ENCODE results near the gene ANHX.
"Not testable (repeated sequence)": the region's sequence is repeated elsewhere in the genome, so short reads cannot be mapped to it uniquely, and the experiment has no call there.

The ANHX gene

DNA sequence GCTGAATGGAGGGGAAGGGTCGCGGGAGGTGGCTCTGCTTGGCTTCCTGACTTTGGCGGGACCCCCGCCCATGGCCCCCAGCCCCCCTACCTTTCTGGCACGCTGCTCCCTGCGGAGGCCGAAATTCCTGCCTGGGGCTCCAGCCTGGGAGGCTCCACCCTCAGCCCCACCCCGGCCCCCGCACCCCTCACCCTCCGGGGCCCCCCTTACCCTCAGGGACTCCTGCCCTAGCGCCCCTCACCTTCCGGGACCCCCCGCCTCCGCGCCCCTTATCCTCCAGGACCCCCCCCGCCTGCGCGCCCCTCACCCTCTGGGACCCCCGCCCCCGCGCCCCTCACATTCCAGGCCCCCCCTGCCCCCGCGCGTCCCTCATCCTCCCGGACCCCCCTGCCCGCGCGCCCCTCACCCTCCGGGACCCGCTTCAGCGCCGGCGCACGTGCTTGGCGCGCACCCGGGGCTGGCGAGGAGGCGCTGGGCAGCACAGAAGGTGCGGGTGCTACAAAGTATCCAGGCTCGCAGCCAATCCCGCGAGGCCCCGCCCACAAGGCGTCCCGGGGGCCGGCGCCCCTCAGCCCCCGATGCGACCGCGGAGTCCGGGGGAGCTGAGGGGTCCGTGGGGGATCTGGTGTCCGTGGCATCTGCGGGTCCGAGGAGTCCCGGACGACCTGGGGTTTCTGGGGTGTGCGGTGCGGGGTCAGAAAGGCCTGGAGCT is at the start of gene ANHX:
Gene ANHX (minus strand): TSS at position 477 of the 712 bp plus-strand sequence. CDS start 1,521 bp downstream, outside the sequence.
- DNase-seq (ENCODE audit: low read depth in 3 of 3) = no peak

DNA sequence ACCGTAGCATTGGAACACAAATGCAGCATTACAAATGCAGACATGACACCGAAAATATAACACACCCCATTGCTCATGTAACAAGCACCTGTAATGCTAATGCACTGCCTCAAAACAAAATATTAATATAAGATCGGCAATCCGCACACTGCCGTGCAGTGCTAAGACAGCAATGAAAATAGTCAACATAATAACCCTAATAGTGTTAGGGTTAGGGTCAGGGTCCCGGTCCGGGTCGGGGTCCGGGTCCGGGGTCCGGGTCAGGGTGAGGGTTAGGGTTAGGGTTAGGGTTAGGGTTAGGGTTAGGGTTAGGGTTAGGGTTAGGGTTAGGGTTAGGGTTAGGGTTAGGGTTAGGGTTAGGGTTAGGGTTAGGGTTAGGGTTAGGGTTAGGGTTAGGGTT is 29.0 kb upstream of the ANHX start:
- not testable (repeated sequence) for DNase-seq (ENCODE audit: low read depth in 3 of 3)

DNA sequence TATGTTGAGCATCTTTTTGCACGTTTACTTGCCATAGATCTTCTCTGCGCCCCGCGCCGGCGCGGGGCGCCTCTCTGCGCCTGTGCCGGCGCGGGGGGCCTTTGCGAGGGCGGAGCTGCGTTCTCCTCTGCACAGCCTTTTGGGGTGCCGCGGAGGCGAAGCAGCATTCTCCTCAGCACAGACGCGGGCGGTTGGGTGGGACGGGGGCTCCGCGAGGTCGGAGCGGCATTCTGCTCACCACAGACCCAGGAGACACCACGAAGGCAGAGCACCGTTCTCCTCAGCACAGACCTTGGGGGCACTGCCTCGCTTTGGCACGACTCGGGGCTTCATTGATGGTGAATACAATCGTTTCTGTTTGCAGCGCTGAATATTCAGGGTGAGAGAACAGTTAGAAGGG is 28.5 kb upstream of the ANHX start:
- DNase-seq (ENCODE audit: low read depth in 3 of 3) = no peak

DNA sequence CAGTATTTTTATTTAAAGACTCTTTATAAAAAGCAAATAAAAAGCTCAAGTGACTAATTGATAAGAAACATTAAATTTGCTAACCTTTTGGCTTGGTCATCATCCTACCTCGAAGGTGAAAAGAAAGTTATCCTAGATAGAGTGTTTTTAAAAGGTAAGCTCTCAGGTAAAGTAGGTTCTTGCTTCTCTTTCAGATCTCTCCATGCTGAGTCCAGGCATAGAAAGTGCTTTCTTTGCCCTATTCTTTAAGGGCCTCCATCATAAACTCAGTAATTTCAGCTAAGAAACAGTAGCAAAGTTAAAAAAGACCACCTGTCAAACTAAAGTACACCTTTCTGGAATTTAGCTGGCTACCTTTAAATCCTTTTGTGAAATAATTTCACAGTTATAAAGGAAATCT is 20.6 kb upstream of the ANHX start:
- no peak for DNase-seq (ENCODE audit: low read depth in 3 of 3)

DNA sequence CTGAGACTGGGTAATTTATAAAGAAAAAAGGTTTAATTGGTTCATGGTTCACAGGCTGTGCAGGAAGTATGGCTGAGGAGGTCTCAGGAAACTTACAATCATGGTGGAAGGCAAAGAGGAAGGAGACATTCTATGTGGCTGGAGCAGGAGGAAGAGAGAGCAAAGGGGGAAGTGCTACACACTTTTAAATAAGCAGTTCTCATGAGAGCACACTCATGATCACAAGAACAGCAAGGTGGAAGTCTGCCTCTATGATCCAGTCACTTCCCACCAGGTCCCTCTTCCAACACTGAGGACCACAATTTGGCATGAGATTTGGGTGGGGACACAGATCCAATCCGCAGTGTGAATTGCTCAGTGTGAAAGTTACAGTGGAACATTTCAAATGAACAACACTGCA is 20.2 kb upstream of the ANHX start:
- DNase-seq (ENCODE audit: low read depth in 3 of 3) = not testable (repeated sequence)

DNA sequence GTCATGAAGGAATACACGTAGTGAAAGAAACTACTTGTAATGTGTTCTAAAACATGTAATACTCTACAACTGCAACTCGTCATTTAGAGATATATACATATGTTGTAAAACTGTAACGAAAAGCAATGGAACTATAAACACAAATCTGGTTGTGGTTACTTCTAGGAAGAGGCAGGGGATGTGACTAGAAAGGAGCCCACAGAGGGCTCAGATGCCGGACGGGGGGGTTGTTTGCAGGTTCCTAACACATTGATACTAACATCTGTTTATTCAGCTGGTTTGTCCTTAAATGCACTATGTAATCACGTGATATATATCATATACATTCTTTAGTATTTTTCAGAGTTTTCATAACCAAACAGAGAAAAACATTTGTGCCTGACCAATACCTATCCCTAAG is 16.1 kb upstream of the ANHX start:
- DNase-seq (ENCODE audit: low read depth in 3 of 3) = no peak

DNA sequence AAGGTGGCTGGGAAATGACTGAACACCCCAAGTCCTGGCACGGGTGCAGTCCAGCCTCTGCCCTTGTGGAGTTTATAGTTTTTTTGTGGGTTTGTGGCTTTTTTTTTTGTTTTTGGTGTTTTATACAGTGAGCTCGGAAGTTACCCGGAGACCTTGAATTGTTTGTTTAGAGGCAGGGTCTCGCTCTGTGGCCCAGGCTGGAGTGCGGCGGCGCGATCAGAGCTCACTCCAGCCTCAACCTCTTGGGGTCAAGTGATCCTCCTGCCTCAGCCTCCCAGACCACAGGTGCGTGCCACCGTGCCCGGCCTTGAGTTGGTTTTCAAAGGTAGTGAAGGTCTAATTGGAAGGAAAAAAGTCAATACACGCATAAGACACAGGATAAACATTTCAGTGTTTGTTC is 879 bp upstream of the ANHX start:
- DNase-seq (ENCODE audit: low read depth in 3 of 3) = no peak

DNA sequence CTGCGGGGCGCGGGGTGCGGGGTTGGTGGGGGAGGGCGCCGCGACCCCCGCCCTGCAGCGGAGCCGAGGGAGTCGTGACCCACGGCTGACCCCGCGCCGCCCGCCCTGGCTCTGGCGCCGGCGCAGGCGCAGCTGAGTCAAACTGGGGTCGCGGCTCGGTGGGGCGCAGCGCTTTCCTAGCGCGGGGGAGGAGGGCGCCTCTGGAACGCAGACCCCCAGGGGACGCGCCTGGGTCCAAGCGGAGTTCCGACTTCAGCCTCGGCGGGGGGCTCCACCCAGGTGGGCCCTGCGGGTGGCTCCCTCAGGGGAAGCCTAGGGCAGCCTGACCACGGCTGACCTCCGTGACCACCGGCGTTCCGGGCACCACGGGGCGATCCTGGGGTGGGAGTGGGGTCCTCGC is 467 bp upstream of the ANHX start:
- DNase-seq (ENCODE audit: low read depth in 3 of 3) = no peak

DNA sequence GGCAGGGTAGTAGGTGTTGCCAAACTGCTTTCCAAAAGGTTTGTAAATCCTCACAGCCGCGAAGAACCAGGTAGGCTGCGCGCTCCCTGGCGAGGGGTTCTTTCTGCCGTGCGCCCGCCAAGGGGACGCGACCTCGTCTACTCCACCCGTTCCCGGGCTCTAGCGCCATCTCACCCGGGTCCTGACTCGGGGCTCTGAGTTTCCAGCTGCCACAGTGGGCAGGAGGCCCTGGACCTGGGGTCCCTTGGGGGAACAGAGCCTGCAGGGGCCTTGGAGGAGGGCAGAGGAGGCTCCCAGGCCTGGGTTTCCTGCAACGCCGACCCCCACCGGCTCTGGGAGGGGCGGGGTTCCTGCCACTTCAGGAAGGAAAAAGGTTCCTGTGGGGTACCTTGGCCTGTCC is 706 bp downstream of the ANHX start:
- no peak for DNase-seq (ENCODE audit: low read depth in 3 of 3)

DNA sequence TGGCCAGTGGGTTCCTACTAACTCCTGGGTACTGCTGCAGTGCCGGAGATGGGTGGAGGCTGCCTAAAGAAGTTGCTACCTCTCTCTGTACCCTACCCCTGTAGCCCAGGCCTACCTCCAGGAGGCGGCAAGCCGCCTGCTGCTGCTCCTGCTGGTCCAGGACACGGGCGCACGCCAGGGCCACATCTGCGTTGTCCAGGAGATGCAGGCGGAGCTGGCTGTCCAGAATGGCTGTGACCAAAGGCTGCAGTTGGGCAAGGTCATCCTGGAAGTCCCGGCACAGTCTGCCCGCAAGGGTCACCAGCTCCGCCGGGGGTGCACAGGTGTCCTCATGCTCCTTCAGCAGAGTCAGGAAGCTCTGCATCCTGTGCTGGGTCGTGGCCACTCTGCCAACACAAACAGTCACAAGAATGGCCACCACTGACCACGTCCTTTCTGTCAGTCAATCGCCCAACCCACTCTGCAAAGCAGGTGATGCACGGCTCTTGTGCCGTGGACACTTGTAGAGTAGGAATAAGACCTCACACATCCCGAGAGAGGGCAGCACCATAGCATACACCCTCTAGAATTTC is 1.6 kb downstream of the ANHX start:
- no peak for DNase-seq (ENCODE audit: low read depth in 3 of 3)

DNA sequence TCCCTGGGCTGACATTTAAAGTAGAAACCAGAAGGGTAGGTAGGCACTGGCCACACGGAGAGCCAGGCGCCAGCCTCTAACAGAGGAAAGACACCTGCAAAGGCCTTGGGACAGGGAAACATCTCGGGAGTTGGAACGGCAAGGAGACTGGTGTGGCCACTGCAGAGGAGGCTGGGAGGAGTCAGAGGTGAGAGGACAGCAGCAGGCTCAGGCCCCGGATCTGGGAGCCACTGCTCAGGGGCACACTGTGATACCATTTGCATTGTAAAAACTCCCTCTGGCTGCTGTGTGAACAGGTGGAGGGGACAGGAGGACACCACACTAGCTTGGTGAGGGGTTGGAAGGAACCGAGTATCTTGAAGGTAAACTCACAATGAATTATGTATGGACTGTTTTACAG is 2.7 kb downstream of the ANHX start:
- DNase-seq (ENCODE audit: low read depth in 3 of 3) = no peak

DNA sequence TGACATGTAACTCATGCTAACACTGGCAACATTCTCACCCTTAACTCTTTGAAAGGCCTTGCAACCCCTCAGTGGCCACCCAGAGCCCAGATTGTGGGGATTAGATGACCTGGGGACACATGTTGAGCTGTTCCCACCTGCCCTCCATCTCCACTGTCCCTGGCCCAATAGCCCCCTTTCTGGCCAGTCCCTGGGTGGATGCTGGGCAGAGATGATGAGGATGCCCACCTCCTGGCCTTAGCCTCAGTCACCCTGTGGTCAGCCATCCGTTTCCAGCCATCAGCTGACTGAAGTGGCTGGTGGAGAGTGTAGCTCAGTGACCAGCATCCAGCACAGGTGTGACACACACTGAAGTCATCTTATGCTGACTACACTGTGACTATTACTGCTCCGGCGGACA is 4.7 kb downstream of the ANHX start:
- no peak for DNase-seq (ENCODE audit: low read depth in 3 of 3)

DNA sequence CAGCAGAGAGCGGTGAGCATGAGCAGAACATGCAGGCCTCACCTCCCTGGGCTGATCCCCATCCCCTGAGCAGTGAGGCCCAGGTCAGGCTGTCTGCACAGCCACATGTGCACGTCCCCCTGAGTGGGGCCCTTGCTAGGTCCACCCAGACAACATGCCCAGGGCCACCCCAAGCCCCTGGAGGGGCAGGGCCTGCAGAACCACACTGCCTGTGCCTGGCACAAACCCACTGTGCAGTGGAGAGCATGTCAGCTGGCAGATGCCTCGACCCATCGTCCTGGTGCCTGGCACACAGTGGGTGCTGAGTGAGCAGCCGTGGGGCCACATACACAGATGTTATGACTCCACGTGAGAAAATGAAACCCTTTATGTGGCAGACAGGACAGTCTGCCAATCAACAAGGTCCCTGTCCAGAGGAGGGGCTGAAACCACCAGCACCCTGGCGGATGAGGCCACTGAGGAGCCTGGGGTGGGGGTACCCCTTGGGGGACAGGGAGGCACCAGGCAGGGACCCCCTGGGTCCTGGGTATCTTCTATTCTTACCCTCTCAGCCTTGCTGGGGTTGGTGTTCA is 8.3 kb downstream of the ANHX start:
- no peak for DNase-seq (ENCODE audit: low read depth in 3 of 3)

DNA sequence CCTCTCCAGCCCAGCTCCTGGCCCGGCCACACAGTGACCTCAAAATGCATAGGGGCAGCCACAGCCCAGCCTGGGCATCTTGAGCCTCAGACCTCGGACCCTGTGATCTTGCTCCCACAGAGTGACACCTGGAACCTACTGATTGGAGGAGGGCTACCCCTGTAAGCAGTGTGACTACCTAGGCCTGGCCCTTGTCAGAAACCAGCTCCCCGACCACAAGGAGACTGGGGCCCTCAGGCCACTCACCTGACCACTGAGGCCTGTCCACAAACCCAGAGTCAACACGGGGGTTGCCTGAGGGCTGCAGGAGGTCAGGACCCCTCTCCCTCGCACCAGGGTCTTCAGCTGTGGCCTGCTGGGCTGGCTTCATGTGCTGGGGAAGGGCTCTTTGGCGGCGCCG is 9.0 kb downstream of the ANHX start:
- DNase-seq (ENCODE audit: low read depth in 3 of 3) = no peak

DNA sequence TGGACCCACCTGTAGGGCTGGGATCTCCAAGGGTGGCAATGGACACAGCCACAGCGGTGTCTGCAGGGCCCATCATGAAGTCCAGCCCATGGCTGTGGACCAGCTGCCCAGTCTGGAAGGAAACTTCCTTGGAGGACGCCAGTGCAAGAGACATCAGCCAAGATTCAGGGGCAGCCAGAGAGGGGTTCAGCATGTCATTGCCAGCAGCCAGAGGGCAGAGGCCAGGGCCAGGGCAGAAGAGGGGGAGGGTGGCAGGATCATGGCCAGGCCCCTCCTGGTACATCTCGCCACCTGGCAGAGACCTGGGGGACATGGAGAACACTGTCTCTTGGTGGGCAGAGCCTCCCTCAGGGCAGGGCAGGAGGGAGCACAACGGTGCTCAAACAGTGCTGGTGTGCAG is 10.2 kb downstream of the ANHX start:
- no peak for DNase-seq (ENCODE audit: low read depth in 3 of 3)

DNA sequence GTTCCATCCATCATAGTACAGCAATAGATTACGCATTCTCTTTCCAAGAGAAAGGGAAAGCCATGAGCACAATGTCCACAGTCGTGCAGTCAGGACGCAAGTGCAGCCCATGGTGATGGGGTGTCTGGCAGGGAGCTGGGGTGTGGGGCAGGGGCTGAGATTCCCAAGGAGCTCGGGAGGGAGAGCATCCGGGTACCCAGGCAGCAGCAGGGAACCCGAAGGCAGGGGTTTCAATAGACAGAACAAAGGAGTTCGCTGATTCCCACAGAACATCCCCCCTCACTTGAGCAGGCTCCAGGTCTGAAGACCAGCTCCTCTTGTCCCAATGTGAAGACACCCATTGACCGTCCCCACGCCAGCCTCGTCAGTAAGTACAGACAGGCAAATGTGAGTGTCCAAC is 13.5 kb downstream of the ANHX start:
- no peak for DNase-seq (ENCODE audit: low read depth in 3 of 3)

DNA sequence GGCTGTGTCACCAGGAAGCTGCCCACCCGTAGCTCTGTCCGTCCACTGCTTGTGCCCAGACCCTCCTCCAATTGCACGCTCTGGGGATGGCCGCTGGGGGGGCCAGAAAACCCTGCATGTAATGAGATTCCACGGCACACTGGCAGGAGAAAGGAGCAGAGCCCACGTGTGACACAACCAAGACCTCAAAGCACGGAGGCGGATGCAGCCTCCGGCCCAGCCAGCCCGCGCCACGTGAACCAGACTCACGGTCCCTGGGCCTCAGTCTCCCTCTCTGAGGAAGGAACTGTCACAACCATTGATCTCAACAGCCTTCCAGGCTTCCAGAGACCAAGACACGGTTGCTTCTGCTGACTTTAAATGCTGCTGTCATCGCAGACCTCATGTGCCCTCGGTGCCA is 14.4 kb downstream of the ANHX start:
- no peak for DNase-seq (ENCODE audit: low read depth in 3 of 3)

DNA sequence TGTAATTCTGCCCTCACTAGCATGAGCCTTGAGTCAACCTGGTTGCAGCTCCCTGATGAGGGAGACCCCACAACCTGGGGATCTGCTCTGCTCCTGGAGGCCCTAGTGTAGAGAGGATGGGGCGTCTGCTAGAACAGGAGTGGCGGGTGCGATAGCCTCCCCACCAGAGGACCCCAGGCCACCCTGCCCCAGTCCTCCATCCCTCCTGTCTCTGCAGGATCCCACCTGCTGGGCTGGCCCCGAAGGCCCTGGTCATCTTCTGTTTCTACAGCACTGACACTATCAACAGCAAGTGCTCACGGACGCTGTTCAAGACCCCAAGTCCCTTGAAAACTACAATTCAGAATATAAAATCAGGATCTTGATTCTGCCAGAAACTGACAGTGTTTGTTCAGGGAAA is 15.2 kb downstream of the ANHX start:
- no peak for DNase-seq (ENCODE audit: low read depth in 3 of 3)

DNA sequence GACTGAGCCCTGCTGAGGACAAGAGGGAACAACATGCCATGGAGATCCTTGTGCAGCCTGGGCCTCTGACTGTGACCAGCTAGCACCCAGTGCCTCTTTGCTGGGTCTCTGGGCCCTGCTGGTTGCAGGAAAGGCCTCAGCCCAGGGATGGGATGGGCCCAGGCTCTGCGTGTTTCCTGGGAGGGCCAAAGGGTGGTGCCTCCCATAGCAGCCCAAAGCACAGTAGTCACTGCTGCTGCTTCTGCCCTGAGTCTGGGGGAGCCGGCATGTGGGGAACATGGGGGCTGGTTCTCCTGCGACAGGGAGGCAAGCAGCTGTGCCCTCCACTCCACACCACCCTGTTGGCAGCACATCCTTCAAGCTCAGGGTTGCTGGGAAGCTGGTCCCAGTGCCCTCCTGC is 18.5 kb downstream of the ANHX start:
- no peak for DNase-seq (ENCODE audit: low read depth in 3 of 3)

DNA sequence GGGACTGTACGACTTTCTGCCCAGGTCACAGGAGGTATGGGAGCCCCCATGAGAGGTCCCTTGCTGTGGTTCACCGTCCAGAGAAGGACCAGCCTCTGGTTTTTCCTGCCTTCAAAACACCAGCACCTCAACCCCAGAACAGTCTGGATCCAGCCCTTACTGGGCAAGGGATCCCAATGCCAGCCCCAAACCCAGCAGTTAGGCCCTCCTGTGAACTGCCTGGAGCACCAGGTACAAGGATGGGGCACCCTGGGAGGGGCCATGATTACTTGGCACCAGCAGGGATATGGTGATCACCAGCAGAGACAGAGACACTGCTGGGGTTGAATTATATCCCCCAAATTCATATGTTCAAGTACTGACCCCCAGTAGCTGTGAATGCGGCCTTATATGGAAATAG is 20.0 kb downstream of the ANHX start:
- DNase-seq (ENCODE audit: low read depth in 3 of 3) = no peak

DNA sequence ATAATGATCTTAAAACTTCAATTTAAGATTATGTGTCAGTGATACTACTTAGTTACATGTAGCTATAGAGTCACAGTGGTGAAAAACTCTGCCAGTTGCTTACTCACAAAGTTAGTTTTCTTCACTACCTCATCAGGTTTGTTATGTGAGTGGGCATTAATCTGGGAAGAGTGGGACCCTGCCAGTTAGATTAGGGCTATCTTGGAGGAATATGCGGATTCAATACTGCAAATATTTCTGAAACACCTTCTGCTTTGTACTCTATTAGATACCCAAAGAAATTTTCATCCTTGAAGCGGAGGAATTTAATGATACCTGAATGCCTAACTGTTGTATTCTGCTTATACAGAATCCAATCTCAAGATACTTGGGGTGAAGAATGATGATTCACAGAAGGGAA is 29.3 kb downstream of the ANHX start:
- no peak for DNase-seq (ENCODE audit: low read depth in 3 of 3)

DNA sequence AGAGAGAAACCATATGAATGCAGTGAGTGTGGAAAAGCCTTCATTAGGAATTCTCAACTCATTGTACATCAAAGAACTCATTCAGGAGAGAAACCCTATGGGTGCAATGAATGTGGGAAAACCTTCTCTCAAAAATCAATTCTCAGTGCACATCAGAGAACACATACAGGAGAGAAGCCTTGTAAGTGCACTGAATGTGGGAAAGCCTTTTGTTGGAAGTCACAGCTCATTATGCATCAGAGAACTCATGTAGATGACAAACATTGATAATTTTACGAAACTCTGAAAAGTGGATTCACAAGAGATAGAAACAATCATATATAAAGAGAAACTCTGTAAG is 31.4 kb downstream of the ANHX start:
- no peak for DNase-seq (ENCODE audit: low read depth in 3 of 3)

DNA sequence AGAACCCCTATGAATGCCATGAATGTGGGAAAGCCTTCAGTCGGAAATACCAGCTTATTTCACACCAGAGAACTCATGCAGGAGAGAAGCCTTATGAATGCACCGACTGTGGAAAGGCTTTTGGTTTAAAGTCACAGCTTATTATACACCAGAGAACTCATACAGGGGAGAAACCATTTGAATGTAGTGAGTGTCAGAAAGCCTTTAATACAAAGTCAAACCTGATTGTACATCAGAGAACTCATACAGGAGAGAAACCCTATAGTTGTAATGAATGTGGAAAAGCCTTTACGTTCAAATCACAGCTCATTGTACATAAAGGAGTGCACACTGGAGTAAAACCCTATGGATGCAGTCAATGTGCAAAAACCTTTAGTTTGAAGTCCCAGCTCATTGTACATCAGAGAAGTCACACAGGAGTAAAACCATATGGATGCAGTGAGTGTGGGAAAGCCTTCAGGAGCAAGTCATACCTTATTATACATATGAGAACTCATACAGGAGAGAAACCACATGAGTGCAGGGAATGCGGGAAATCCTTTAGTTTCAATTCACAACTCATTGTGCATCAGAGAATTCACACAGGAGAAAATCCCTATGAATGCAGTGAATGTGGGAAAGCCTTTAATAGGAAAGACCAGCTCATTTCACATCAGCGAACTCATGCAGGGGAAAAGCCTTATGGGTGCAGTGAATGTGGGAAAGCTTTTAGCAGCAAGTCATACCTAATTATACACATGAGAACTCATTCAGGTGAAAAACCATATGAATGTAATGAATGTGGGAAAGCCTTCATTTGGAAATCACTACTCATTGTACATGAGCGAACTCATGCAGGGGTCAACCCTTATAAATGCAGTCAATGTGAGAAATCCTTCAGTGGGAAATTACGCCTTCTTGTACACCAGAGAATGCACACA is 32.1 kb downstream of the ANHX start:
- DNase-seq (ENCODE audit: low read depth in 3 of 3) = no peak

Measured in stimulated activated CD4-positive, alpha-beta T cell treated with anti-CD3 and anti-CD28 coated beads, TNF-alpha, amount 100 ng/mL, for 48 hours (primary cell).